Neural progenitor cell (in vitro differentiated cells): Measurements from ENCODE around the gene BHLHA15. TPM values are rescaled to one million over a fixed set of nuclear protein-coding genes. Genes with fewer than 3 reads are reported as not detected.
A peak's percentile ranks its signal among the peaks of the same experiment; 100 is the strongest.

Experiments
- DNase-seq: peaks from one replicate; pipeline ENCODE4 v3.0.0-alpha.2; 2016; ENCODE audit warnings: low spot score
- H2AFZ ChIP-seq: fragments of 200-600 bp; sonication (generic); replicated peaks from 2 replicates; pipeline ENCODE4 v1.6.1; 2016; ENCODE audit warnings: antibody characterized with exemption
- H3F3A ChIP-seq: fragments of 200-600 bp; sonication (generic); 2 replicates; pipeline ENCODE4 v1.6.1; 2016; ENCODE audit warnings: antibody characterized with exemption, low read depth
- H3K27ac ChIP-seq: fragments of 200-600 bp; sonication (generic); 2 replicates; pipeline ENCODE4 v1.5.1; 2016; ENCODE audit warnings: mild to moderate bottlenecking
- H3K27me3 ChIP-seq: fragments of 200-600 bp; sonication (generic); 2 replicates; pipeline ENCODE4 v1.6.1; 2016; ENCODE audit warnings: mild to moderate bottlenecking, moderate library complexity
- H3K36me3 ChIP-seq: fragments of 200-600 bp; sonication (generic); 2 replicates; pipeline ENCODE4 v1.5.1; 2016
- H3K4me1 ChIP-seq: fragments of 200-600 bp; sonication (generic); 2 replicates; pipeline ENCODE4 v1.6.1; 2016; ENCODE audit warnings: mixed run types
- H3K4me2 ChIP-seq: fragments of 200-600 bp; sonication (generic); 2 replicates; pipeline ENCODE4 v1.6.1; 2016
- H3K4me3 ChIP-seq: fragments of 200-600 bp; sonication (generic); 2 replicates; pipeline ENCODE4 v1.5.1; 2016
- H3K79me2 ChIP-seq: fragments of 200-600 bp; sonication (generic); 2 replicates; pipeline ENCODE4 v1.6.1; 2016; ENCODE audit warnings: low read depth
- H3K9ac ChIP-seq: fragments of 200-600 bp; sonication (generic); 2 replicates; pipeline ENCODE4 v1.6.1; 2016
- H3K9me3 ChIP-seq: fragments of 200-600 bp; sonication (generic); 2 replicates; pipeline ENCODE4 v1.5.1; 2016; ENCODE audit warnings: low read depth
- H4K20me1 ChIP-seq: fragments of 200-600 bp; sonication (generic); 2 replicates; pipeline ENCODE4 v1.6.1; 2016; ENCODE audit warnings: low read depth
- H3K27ac Mint-ChIP-seq: 3 replicates; pipeline ENCODE4 v1.8.0; 2021; ENCODE audit warnings: mixed read lengths
- H3K27me3 Mint-ChIP-seq: 2 replicates; pipeline ENCODE4 v1.8.0; 2022; ENCODE audit warnings: low read depth, mild to moderate bottlenecking, inconsistent platforms, moderate library complexity, mixed read lengths; ENCODE audit not compliant: insufficient read depth
- H3K36me3 Mint-ChIP-seq: 3 replicates; pipeline ENCODE4 v1.8.0; 2021; ENCODE audit warnings: mixed read lengths
- H3K4me1 Mint-ChIP-seq: 3 replicates; pipeline ENCODE4 v1.8.0; 2021; ENCODE audit warnings: mixed read lengths
- H3K4me3 Mint-ChIP-seq: 3 replicates; pipeline ENCODE4 v1.8.0; 2021; ENCODE audit warnings: mild to moderate bottlenecking, moderate library complexity, mixed read lengths
- H3K9me3 Mint-ChIP-seq: 3 replicates; pipeline ENCODE4 v1.8.0; 2020; ENCODE audit warnings: mixed read lengths
- EZH2 ChIP-seq: fragments of 200-600 bp; sonication (generic); IDR thresholded peaks from 2 replicates; pipeline ENCODE4 v1.6.1; 2017; ENCODE audit warnings: antibody characterized with exemption, mild to moderate bottlenecking, moderate library complexity
- EZH2phosphoT487 ChIP-seq: fragments of 200-600 bp; sonication (generic); IDR thresholded peaks from 2 replicates; pipeline ENCODE4 v1.6.1; 2017; ENCODE audit warnings: antibody characterized with exemption
- total RNA-seq: library from RNA; depleted of rRNA; stranded (reverse); fragments of >200 nt; gene quantifications from 2 replicates; pipeline ENCODE4 v1.2.3, GENCODE V29; 2015; ENCODE audit warnings: low replicate concordance
- TF ChIP-seq, protein P1 (sequence below): fragments of 200-600 bp; sonication (generic); IDR thresholded peaks from 2 replicates; pipeline ENCODE4 v1.5.1; 2017; ENCODE audit warnings: antibody characterized with exemption, mild to moderate bottlenecking

Gene BHLHA15
- total RNA-seq, 1 donor from 2014 or later, result 0.69 TPM

DNA sequence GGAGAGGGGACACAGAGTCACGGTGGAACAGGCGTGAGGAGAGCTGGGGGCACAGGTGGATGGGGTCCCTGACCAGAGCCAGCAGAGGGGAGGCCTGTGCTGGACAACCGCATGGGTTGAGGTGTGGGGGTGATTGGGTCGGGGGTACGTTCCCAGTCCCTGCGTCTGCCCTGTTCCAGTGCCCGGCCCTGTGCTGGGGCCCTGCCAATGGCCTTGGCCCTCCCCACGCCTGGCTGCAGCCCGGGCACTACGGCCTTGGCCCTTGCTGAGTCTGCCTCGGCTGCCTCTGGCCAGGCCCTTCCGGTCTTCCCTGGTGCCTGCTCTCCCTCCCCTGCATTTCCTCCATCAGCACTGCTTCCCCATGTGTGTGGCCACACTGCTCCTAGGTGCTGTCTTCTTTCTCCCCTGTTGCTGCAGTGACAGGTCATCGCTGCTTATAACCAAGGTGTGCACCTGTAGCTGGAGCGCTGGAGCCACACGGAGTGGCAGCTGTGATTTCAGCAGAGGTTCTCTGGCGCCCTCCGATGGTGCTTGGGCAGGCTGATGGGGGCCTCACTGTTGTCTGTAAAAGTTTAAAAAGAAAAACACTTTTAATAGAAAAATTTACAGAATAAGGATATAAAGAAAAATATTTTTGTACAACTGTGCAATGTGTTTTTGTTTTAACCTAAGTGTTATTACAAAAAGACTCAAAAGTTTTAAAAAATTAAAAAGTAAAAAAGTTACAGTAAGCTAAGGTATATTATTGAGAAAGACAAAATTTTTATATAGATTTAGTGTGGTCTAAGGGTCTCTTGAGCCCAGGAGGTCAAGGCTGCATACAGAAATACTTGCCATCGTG lies 45.2 kb upstream of the BHLHA15 start:
- H3K27ac ChIP-seq, result no peak overlapping the region
- no peak overlapping the region for H2AFZ ChIP-seq
- H3K4me1 ChIP-seq, result no peaks in the 10 kb centered on the region
- Mint-ChIP-seq H3K36me3 (no peaks in the 10 kb centered on the region), H3K27me3 (peaks cover 4% of the 10 kb centered on the region), H3K4me1 (peaks cover 18% of the 10 kb centered on the region), H3K9me3 (no peaks in the 10 kb centered on the region), H3K4me3 (no peak overlapping the region), H3K27ac (no peak overlapping the region)
- no peaks in the 10 kb centered on the region for H3F3A ChIP-seq
- no peak overlapping the region for H3K4me3 ChIP-seq
- no peaks in the 10 kb centered on the region for H3K36me3 ChIP-seq
- peaks cover 37% of the 10 kb centered on the region for H4K20me1 ChIP-seq
- no peak overlapping the region for H3K9ac ChIP-seq
- H3K27me3 ChIP-seq, result no peaks in the 10 kb centered on the region
- no peaks in the 10 kb centered on the region for H3K9me3 ChIP-seq
- TF ChIP-seq EZH2phosphoT487 (no peak), EZH2 (no peak)
- TF ChIP-seq, protein P1, sequence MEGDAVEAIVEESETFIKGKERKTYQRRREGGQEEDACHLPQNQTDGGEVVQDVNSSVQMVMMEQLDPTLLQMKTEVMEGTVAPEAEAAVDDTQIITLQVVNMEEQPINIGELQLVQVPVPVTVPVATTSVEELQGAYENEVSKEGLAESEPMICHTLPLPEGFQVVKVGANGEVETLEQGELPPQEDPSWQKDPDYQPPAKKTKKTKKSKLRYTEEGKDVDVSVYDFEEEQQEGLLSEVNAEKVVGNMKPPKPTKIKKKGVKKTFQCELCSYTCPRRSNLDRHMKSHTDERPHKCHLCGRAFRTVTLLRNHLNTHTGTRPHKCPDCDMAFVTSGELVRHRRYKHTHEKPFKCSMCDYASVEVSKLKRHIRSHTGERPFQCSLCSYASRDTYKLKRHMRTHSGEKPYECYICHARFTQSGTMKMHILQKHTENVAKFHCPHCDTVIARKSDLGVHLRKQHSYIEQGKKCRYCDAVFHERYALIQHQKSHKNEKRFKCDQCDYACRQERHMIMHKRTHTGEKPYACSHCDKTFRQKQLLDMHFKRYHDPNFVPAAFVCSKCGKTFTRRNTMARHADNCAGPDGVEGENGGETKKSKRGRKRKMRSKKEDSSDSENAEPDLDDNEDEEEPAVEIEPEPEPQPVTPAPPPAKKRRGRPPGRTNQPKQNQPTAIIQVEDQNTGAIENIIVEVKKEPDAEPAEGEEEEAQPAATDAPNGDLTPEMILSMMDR, result peak; percentile 73
- peak; percentile 68 for DNase-seq
- H3K4me2 ChIP-seq, result no peak overlapping the region
- H3K79me2 ChIP-seq, result no peaks in the 10 kb centered on the region

DNA sequence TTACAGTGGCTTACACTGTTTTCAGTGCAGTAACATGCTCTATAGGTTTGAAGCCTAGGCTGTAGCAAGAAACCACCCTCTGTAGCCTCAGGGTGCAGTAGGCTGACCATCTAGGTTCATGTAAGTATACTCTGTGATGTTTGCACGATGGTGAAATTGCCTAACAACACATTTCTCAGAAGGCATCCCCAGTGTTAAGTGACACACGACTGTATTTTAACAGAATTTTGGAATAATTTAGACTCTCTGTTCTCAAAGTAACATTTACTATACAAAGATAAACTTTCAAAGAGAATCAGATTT lies 44.6 kb upstream of the BHLHA15 start:
- Mint-ChIP-seq H3K27me3 (peaks cover 4% of the 10 kb centered on the region), H3K4me1 (peaks cover 23% of the 10 kb centered on the region), H3K27ac (no peak overlapping the region), H3K36me3 (no peaks in the 10 kb centered on the region), H3K4me3 (no peak overlapping the region), H3K9me3 (no peaks in the 10 kb centered on the region)
- Histone ChIP-seq H3K9ac (no peak overlapping the region), H3K9me3 (no peaks in the 10 kb centered on the region), H3K4me1 (no peaks in the 10 kb centered on the region), H3K4me3 (no peak overlapping the region), H2AFZ (no peak overlapping the region), H3K4me2 (no peak overlapping the region), H3K36me3 (no peaks in the 10 kb centered on the region), H3K79me2 (no peaks in the 10 kb centered on the region), H3K27me3 (no peaks in the 10 kb centered on the region), H3F3A (no peaks in the 10 kb centered on the region), H3K27ac (no peak overlapping the region), H4K20me1 (peaks cover 37% of the 10 kb centered on the region)
- DNase-seq, result no peak
- TF ChIP-seq EZH2 (no peak), EZH2phosphoT487 (no peak)
- TF ChIP-seq, protein P1, result no peak

DNA sequence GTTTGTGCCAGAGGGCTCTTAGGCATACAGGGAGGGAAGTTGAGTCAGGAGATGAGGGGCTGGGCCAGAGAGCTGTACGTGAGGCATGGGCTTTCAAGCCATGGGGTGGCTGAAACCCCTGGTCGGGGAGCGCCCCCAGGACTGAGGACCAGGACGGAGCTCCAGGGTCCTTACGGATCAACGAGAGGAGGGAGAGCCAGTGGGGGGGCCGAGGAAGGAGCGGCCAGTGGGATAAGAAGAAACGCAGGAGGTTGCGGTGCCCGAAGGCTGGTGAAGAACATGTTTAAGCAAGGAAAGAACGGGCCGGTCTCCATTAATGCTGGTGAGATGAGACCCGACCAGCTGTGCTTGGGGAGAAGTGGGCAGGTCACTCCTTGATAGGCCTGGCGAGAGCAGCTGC lies 43.6 kb upstream of the BHLHA15 start:
- H3K27ac Mint-ChIP-seq, result no peak overlapping the region

More for the DNA sequence above, 43.6 kb upstream of the BHLHA15 start:
- Histone ChIP-seq H3F3A (no peaks in the 10 kb centered on the region), H3K9ac (no peak overlapping the region), H3K4me2 (no peak overlapping the region), H3K36me3 (no peaks in the 10 kb centered on the region), H3K27ac (no peak overlapping the region), H3K79me2 (no peaks in the 10 kb centered on the region), H3K4me1 (no peaks in the 10 kb centered on the region), H4K20me1 (peaks cover 37% of the 10 kb centered on the region), H3K9me3 (no peaks in the 10 kb centered on the region), H3K4me3 (no peak overlapping the region), H2AFZ (no peak overlapping the region), H3K27me3 (no peaks in the 10 kb centered on the region)
- Mint-ChIP-seq H3K4me1 (peaks cover 24% of the 10 kb centered on the region), H3K9me3 (no peaks in the 10 kb centered on the region), H3K36me3 (peaks cover 2% of the 10 kb centered on the region), H3K4me3 (no peak overlapping the region), H3K27me3 (peaks cover 4% of the 10 kb centered on the region)
- no peak for DNase-seq
- no peak for TF ChIP-seq EZH2phosphoT487
- TF ChIP-seq, protein P1, result no peak
- TF ChIP-seq EZH2, result no peak
